NCI-H2196 (cell line): ENCODE measurements around the gene CENPO.

Source experiments
- DNase-seq: peaks from one replicate; lab custom pipeline; 2025; ENCODE audit not compliant: unreplicated experiment; lab: John Stamatoyannopoulos, UW

Gene CENPO

GRCh38 chr2:24857746-24858145 lies 64.5 kb downstream of the CENPO start:
- no peak for DNase-seq

- DNase-seq: no peak
Observed at GRCh38 chr2:24858996-24859395, 65.8 kb downstream of the CENPO start.

GRCh38 chr2:24859968-24860600 lies 66.9 kb downstream of the CENPO start:
- DNase-seq: no peak

GRCh38 chr2:24860631-24861030 lies 67.4 kb downstream of the CENPO start:
- DNase-seq: no peak

GRCh38 chr2:24861500-24861899 lies 68.3 kb downstream of the CENPO start:
- no peak for DNase-seq

GRCh38 chr2:24863641-24864040 lies 70.4 kb downstream of the CENPO start:
- no peak for DNase-seq

GRCh38 chr2:24866946-24867345 lies 73.7 kb downstream of the CENPO start:
- no peak for DNase-seq

GRCh38 chr2:24870440-24870839 lies 77.2 kb downstream of the CENPO start:
- DNase-seq: no peak

GRCh38 chr2:24870891-24871705 lies 77.9 kb downstream of the CENPO start:
- DNase-seq: no peak

GRCh38 chr2:24871852-24872333 lies 78.7 kb downstream of the CENPO start:
- DNase-seq: no peak
